Stimulated activated CD8-positive, alpha-beta memory T cell treated with anti-CD3 and anti-CD28 coated beads, Interleukin-4, amount 100 ng/mL, for 48 hours (primary cell): ENCODE measurements around the gene NOD1.
"Not testable (repeated sequence)": the region's sequence is repeated elsewhere in the genome, so short reads cannot be mapped to it uniquely, and the experiment has no call there.

Source experiments
- DNase-seq: peaks from one replicate; pipeline ENCODE4 v3.0.0-alpha.2; 2020

The NOD1 gene

GRCh38 chr7:30478349-30479201 is at the start of gene NOD1:
TSS of gene NOD1 (minus strand) at chr7:30478784. CDS start at chr7:30456921, 21,863 bp downstream.
- peak; percentile 77 for DNase-seq

- DNase-seq, result not testable (repeated sequence)
Observed at GRCh38 chr7:30527297-30527696, 48.7 kb upstream of the NOD1 start.

- DNase-seq, result no peak
Observed at GRCh38 chr7:30526163-30526562, 47.6 kb upstream of the NOD1 start.

GRCh38 chr7:30525429-30525828 is 46.8 kb upstream of the NOD1 start:
- no peak for DNase-seq

- DNase-seq, result no peak
Observed at GRCh38 chr7:30524545-30524944, 46.0 kb upstream of the NOD1 start.

- DNase-seq, result no peak
Observed at GRCh38 chr7:30523466-30523865, 44.9 kb upstream of the NOD1 start.

GRCh38 chr7:30522159-30522558 is 43.6 kb upstream of the NOD1 start:
- DNase-seq, result no peak

- DNase-seq, result no peak
Observed at GRCh38 chr7:30521532-30521931, 42.9 kb upstream of the NOD1 start.

GRCh38 chr7:30519122-30519521 is 40.5 kb upstream of the NOD1 start:
- no peak for DNase-seq

- DNase-seq, result no peak
Observed at GRCh38 chr7:30515761-30516160, 37.2 kb upstream of the NOD1 start.

- DNase-seq, result no peak
Observed at GRCh38 chr7:30514776-30515175, 36.2 kb upstream of the NOD1 start.

- DNase-seq, result no peak
Observed at GRCh38 chr7:30514177-30514576, 35.6 kb upstream of the NOD1 start.

GRCh38 chr7:30513762-30514161 is 35.2 kb upstream of the NOD1 start:
- DNase-seq, result no peak

GRCh38 chr7:30511973-30512662 is 33.5 kb upstream of the NOD1 start:
- no peak for DNase-seq

- DNase-seq, result no peak
Observed at GRCh38 chr7:30511494-30511893, 32.9 kb upstream of the NOD1 start.

- peak; percentile 44 for DNase-seq
Observed at GRCh38 chr7:30510124-30511075, 31.8 kb upstream of the NOD1 start.

GRCh38 chr7:30509171-30509857 is 30.7 kb upstream of the NOD1 start:
- not testable (repeated sequence) for DNase-seq

GRCh38 chr7:30507346-30507900 is 28.8 kb upstream of the NOD1 start:
- DNase-seq, result not testable (repeated sequence)

- no peak for DNase-seq
Observed at GRCh38 chr7:30505174-30505697, 26.7 kb upstream of the NOD1 start.

GRCh38 chr7:30504301-30505173 is 26.0 kb upstream of the NOD1 start, which contains the start of gene GGCT:
TSS of gene GGCT (minus strand) at chr7:30504829. CDS start at chr7:30504709, 120 bp downstream.
- DNase-seq, result peak; percentile 98
